Mesenchymal stem cell (in vitro differentiated cells and primary cell): Measurements from ENCODE around the gene EVA1B.

ENCODE experiments used
- DNase-seq: peaks from one replicate; pipeline ENCODE4 v3.0.0-alpha.2; 2013
- H2AFZ ChIP-seq: one replicate; pipeline ENCODE4 v1.6.1; 2013; ENCODE audit warnings: low read depth, mild to moderate bottlenecking, control low read depth, inconsistent platforms, low read length, moderate library complexity
- H2AK5ac ChIP-seq: 2 replicates; pipeline ENCODE4 v1.6.1; 2013; ENCODE audit warnings: low read length, moderate library complexity, mild to moderate bottlenecking, inconsistent platforms; ENCODE audit not compliant: severe bottlenecking
- H2BK120ac ChIP-seq: one replicate; pipeline ENCODE4 v1.6.1; 2013; ENCODE audit warnings: low read depth, mild to moderate bottlenecking, inconsistent platforms, low read length, moderate library complexity
- H2BK12ac ChIP-seq, 2 experiments: one replicate each; pipeline ENCODE4 v1.6.1; 2013; ENCODE audit warnings: inconsistent platforms in 2 of 2, low read length in 2 of 2, mild to moderate bottlenecking in 2 of 2, moderate library complexity in 2 of 2, control low read depth in 1 of 2
- H2BK15ac ChIP-seq: one replicate; pipeline ENCODE4 v1.6.1; 2013; ENCODE audit warnings: mild to moderate bottlenecking, low read depth, inconsistent platforms; ENCODE audit not compliant: poor library complexity, severe bottlenecking
- H2BK5ac ChIP-seq: 2 replicates; pipeline ENCODE4 v1.6.1; 2013; ENCODE audit warnings: low read depth, mild to moderate bottlenecking, low read length, control low read depth, inconsistent platforms; ENCODE audit not compliant: poor library complexity, severe bottlenecking
- H3K14ac ChIP-seq, 2 experiments: one replicate each; pipeline ENCODE4 v1.6.1; 2013; ENCODE audit warnings: inconsistent platforms in 2 of 2, low read length in 2 of 2, control low read depth in 1 of 2, mild to moderate bottlenecking in 1 of 2, moderate library complexity in 1 of 2
- H3K18ac ChIP-seq, 2 experiments: one replicate each; pipeline ENCODE4 v1.6.1; 2013; ENCODE audit warnings: inconsistent platforms in 2 of 2, low read length in 2 of 2, control low read depth in 1 of 2, low read depth in 1 of 2, mild to moderate bottlenecking in 1 of 2
- H3K23ac ChIP-seq, 2 experiments: one replicate each; pipeline ENCODE4 v1.6.1; 2013; ENCODE audit warnings: inconsistent platforms in 2 of 2, low read length in 2 of 2, mild to moderate bottlenecking in 2 of 2, moderate library complexity in 2 of 2, control low read depth in 1 of 2
- H3K27ac ChIP-seq: 2 replicates; pipeline ENCODE4 v1.5.1; 2013; ENCODE audit warnings: mild to moderate bottlenecking, moderate library complexity, low read length, control low read depth, inconsistent platforms; ENCODE audit not compliant: poor library complexity, severe bottlenecking
- H3K27me3 ChIP-seq, 2 experiments: 2 replicates each; pipeline versions ENCODE4 v1.6.1 to v1.7.0; 2013; ENCODE audit warnings: low read length in 2 of 2, mild to moderate bottlenecking in 2 of 2, moderate library complexity in 2 of 2, control low read depth in 1 of 2, inconsistent platforms in 1 of 2; ENCODE audit not compliant: control insufficient read depth in 1 of 2, insufficient read depth in 1 of 2
- H3K36me3 ChIP-seq, 2 experiments: 2 replicates each; pipeline versions ENCODE4 v1.6.1 to v1.7.0; 2013; ENCODE audit warnings: low read length in 2 of 2, control low read depth in 1 of 2, inconsistent platforms in 1 of 2, low read depth in 1 of 2, mild to moderate bottlenecking in 1 of 2; ENCODE audit not compliant: insufficient read depth in 2 of 2, control insufficient read depth in 1 of 2
- H3K4ac ChIP-seq, 2 experiments: one replicate each; pipeline ENCODE4 v1.6.1; 2013; ENCODE audit warnings: inconsistent platforms in 2 of 2, low read length in 2 of 2, mild to moderate bottlenecking in 2 of 2, moderate library complexity in 2 of 2, control low read depth in 1 of 2, low read depth in 1 of 2
- H3K4me1 ChIP-seq: 2 replicates; pipeline ENCODE4 v1.6.1; 2013; ENCODE audit warnings: low read depth, low read length, control low read depth; ENCODE audit not compliant: control insufficient read depth, insufficient read depth
- H3K4me2 ChIP-seq: 2 replicates; pipeline ENCODE4 v1.6.1; 2013; ENCODE audit warnings: low read length, mild to moderate bottlenecking, inconsistent platforms; ENCODE audit not compliant: poor library complexity, severe bottlenecking
- H3K4me3 ChIP-seq, 2 experiments: 2 replicates each; pipeline versions ENCODE4 v1.5.1 to v1.7.0; 2013; ENCODE audit warnings: low read length in 2 of 2, mild to moderate bottlenecking in 2 of 2, control low read depth in 1 of 2, low read depth in 1 of 2; ENCODE audit not compliant: insufficient read depth in 1 of 2
- H3K79me1 ChIP-seq: replicated peaks from 2 replicates; pipeline ENCODE4 v1.6.1; 2013; ENCODE audit warnings: mild to moderate bottlenecking, control low read depth, low read length, inconsistent platforms; ENCODE audit not compliant: poor library complexity, severe bottlenecking
- H3K9ac ChIP-seq: 2 replicates; pipeline ENCODE4 v1.7.0; 2013; ENCODE audit warnings: mild to moderate bottlenecking, low read length, moderate library complexity
- H3K9me3 ChIP-seq: 2 replicates; pipeline ENCODE4 v1.7.0; 2013; ENCODE audit warnings: mild to moderate bottlenecking, low read length; ENCODE audit not compliant: control insufficient read depth
- H4K8ac ChIP-seq: one replicate; pipeline ENCODE4 v1.6.1; 2013; ENCODE audit warnings: inconsistent platforms, mild to moderate bottlenecking, low read length, moderate library complexity
- H4K91ac ChIP-seq: one replicate; pipeline ENCODE4 v1.6.1; 2013; ENCODE audit warnings: mild to moderate bottlenecking, low read length, inconsistent platforms
- WGBS: methylation state at CpG from one replicate; pipeline ENCODE4 v1.1.7; 2013; ENCODE audit warnings: mixed read lengths; 5-methylcytosine and 5-hydroxymethylcytosine counted together

The EVA1B gene

GRCh38 chr1:36276688-36277087 lies 46.8 kb downstream of the EVA1B start:
- Histone ChIP-seq H3K23ac (no peak overlapping the region), H2AK5ac (no peak overlapping the region), H3K4ac (no peak overlapping the region), H3K4me3 (no peak overlapping the region), H3K4me1 (no peaks in the 10 kb centered on the region), H2AFZ (no peak overlapping the region), H3K79me1 (peaks cover 4% of the 10 kb centered on the region), H2BK15ac (no peak overlapping the region), H3K27ac (no peak overlapping the region), H3K27me3 (no peaks in the 10 kb centered on the region), H3K9ac (no peak overlapping the region), H3K18ac (no peak overlapping the region), H3K4me2 (no peak overlapping the region), H3K14ac (no peak overlapping the region), H4K91ac (no peak overlapping the region), H4K8ac (no peak overlapping the region), H2BK12ac (no peak overlapping the region), H2BK5ac (no peak overlapping the region), H3K36me3 (peaks cover 13 to 22% of the 10 kb centered on the region in 2 experiments), H3K9me3 (no peaks in the 10 kb centered on the region), H2BK120ac (no peak overlapping the region)
- WGBS, result 97% methylated on average over 4 of the region's 6 CpGs
- DNase-seq, result no peak

GRCh38 chr1:36274201-36274600 lies 49.2 kb downstream of the EVA1B start:
- no peak overlapping the region for H3K9ac ChIP-seq
- H2AK5ac ChIP-seq, result no peak overlapping the region
- H4K91ac ChIP-seq, result no peak overlapping the region
- H3K4me2 ChIP-seq, result no peak overlapping the region
- no peak overlapping the region for H2BK120ac ChIP-seq
- H4K8ac ChIP-seq, result no peak overlapping the region
- no peak overlapping the region for H2AFZ ChIP-seq
- no peak overlapping the region for H3K23ac ChIP-seq
- peaks cover 21 to 33% of the 10 kb centered on the region in 2 experiments for H3K36me3 ChIP-seq
- H3K14ac ChIP-seq, result no peak overlapping the region
- peaks cover 2% of the 10 kb centered on the region for H3K4me1 ChIP-seq
- no peak overlapping the region for H3K4ac ChIP-seq
- no peak for DNase-seq
- peaks cover 4% of the 10 kb centered on the region for H3K79me1 ChIP-seq
- H3K27me3 ChIP-seq, result no peaks in the 10 kb centered on the region
- H3K9me3 ChIP-seq, result no peaks in the 10 kb centered on the region
- no peak overlapping the region for H3K4me3 ChIP-seq
- H3K27ac ChIP-seq, result no peak overlapping the region
- WGBS, result 95% methylated on average over 1 of the region's 1 CpG
- no peak overlapping the region for H2BK15ac ChIP-seq
- no peak overlapping the region for H3K18ac ChIP-seq
- no peak overlapping the region for H2BK5ac ChIP-seq
- no peak overlapping the region for H2BK12ac ChIP-seq

DNA sequence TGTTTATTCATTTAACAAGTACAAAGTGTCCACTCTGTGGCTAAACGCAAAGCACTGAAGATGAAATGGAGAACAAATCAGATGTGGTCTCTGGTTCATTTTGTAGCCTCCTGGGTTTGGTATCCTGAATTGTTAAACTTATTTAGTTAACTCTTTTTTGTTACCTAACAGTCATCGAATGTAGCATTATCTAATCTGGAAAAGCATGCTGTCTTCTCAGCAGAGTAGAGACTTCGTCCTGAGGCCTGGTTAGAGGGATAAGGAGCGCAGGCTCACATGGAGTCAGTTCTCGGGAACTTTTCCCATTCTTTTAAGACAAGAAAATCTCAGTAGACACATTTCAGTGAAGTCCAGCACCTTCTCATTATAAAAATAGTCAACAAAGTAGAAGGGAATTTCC lies 50.4 kb downstream of the EVA1B start:
- DNase-seq, result no peak
- no peak overlapping the region for H3K4me3 ChIP-seq
- no peak overlapping the region for H4K91ac ChIP-seq
- no peak overlapping the region for H4K8ac ChIP-seq
- no peak overlapping the region for H3K4me2 ChIP-seq
- 97% methylated on average over 3 of the region's 5 CpGs for WGBS
- no peak overlapping the region for H2BK15ac ChIP-seq
- H3K79me1 ChIP-seq, result peaks cover 4% of the 10 kb centered on the region
- H2AFZ ChIP-seq, result no peak overlapping the region
- H3K9ac ChIP-seq, result no peak overlapping the region
- no peaks in the 10 kb centered on the region for H3K27me3 ChIP-seq
- H3K23ac ChIP-seq, result no peak overlapping the region
- no peak overlapping the region for H2BK5ac ChIP-seq
- no peak overlapping the region for H2BK120ac ChIP-seq
- no peak overlapping the region for H3K14ac ChIP-seq
- no peaks in the 10 kb centered on the region for H3K9me3 ChIP-seq
- H3K18ac ChIP-seq, result no peak overlapping the region
- H3K4me1 ChIP-seq, result peaks cover 2% of the 10 kb centered on the region
- H3K27ac ChIP-seq, result no peak overlapping the region
- no peak overlapping the region for H2BK12ac ChIP-seq
- no peak overlapping the region for H2AK5ac ChIP-seq
- no peak overlapping the region for H3K4ac ChIP-seq
- peaks cover 27 to 38% of the 10 kb centered on the region in 2 experiments for H3K36me3 ChIP-seq
